ENCODE measurements around the gene B4GALT6.

B4GALT6 gene

DNA sequence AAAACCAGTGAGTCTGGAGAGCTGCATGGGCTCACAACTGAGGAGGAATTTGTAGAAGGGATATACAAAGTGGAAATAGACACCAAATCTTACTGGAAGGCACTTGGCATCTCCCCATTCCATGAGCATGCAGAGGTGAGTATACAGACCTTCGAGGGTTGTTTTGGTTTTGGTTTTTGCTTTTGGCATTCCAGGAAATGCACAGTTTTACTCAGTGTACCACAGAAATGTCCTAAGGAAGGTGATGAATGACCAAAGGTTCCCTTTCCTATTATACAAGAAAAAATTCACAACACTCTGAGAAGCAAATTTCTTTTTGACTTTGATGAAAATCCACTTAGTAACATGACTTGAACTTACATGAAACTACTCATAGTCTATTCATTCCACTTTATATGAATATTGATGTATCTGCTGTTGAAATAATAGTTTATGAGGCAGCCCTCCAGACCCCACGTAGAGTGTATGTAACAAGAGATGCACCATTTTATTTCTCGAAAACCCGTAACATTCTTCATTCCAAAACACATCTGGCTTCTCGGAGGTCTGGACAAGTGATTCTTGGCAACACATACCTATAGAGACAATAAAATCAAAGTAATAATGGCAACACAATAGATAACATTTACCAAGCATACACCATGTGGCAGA is 89.1 kb downstream of the B4GALT6 start:
- no peak for DNase-seq (ENCODE audit: low spot score)

DNA sequence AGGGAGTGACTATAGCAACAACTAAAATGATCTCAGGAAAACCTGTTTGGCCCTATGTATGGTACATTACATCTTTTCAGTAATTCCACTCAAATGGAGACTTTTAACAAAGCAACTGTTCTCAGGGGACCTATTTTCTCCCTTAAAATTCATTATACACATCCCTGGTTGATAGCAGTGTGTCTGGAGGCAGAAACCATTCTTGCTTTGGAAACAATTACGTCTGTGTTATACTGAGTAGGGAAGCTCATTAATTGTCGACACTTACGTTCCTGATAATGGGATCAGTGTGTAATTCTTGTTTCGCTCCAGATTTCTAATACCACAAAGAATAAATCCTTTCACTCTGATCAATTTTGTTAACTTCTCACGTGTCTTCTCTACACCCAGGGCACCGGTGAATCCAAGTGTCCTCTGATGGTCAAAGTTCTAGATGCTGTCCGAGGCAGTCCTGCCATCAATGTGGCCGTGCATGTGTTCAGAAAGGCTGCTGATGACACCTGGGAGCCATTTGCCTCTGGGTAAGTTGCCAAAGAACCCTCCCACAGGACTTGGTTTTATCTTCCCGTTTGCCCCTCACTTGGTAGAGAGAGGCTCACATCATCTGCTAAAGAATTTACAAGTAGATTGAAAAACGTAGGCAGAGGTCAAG is 91.7 kb downstream of the B4GALT6 start:
- no peak for DNase-seq (ENCODE audit: low spot score)

DNA sequence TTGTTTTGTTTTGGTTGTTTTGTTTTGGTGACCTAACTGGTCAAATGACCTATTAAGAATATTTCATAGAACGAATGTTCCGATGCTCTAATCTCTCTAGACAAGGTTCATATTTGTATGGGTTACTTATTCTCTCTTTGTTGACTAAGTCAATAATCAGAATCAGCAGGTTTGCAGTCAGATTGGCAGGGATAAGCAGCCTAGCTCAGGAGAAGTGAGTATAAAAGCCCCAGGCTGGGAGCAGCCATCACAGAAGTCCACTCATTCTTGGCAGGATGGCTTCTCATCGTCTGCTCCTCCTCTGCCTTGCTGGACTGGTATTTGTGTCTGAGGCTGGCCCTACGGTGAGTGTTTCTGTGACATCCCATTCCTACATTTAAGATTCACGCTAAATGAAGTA is 92.8 kb downstream of the B4GALT6 start, which contains the start of gene TTR:
Gene TTR (plus strand): TSS at position 250 of the 400 bp plus-strand sequence. CDS start 26 bp downstream, at position 276.
- no peak for DNase-seq (ENCODE audit: low spot score)

DNA sequence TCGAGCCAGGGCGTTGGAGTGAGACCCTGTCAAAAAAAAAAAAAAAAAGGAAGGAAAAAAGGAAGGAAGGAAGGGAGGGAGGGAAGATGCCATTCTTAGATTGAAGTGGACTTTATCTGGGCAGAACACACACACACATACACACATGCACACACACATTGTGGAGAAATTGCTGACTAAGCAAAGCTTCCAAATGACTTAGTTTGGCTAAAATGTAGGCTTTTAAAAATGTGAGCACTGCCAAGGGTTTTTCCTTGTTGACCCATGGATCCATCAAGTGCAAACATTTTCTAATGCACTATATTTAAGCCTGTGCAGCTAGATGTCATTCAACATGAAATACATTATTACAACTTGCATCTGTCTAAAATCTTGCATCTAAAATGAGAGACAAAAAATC is 93.3 kb downstream of the B4GALT6 start:
- no peak for DNase-seq (ENCODE audit: low spot score)

DNA sequence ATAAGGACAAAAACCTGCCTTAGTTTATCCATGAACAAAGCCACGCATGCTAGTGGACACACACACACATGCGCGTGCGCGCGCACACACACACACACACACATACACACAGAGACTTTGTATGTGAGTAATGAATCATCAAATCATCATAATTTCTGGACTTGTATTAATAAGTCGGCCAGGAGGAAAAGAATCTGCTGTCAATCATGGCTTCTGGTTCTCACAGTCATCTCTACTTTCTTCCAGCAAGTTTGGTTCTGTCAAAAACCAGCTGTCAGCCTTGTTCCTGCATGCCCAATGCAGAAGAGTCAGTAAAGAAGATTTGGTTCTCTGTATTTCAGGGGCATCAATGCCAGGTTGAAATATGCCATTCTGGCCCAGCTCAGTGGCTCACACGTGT is 93.8 kb downstream of the B4GALT6 start:
- DNase-seq (ENCODE audit: low spot score) = no peak

DNA sequence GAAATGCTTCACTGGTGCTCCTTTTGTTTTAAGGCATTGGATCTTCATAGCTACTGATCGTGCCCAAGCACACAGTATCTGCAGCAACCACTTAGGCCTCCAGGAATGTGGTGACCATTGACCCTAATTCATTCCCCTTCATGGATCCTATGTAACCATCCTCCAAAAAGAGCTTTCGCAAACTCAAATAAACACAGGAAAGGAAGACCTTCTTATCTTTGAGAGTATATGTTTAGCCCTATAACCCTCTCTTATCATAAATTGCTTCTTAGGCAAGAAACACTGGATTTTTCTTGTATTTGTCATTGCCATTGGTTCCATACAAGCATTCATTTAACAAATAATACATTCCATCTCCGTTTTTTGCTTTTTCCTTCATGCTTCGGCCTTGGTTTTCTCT is 96.9 kb downstream of the B4GALT6 start:
- no peak for DNase-seq (ENCODE audit: low spot score)

DNA sequence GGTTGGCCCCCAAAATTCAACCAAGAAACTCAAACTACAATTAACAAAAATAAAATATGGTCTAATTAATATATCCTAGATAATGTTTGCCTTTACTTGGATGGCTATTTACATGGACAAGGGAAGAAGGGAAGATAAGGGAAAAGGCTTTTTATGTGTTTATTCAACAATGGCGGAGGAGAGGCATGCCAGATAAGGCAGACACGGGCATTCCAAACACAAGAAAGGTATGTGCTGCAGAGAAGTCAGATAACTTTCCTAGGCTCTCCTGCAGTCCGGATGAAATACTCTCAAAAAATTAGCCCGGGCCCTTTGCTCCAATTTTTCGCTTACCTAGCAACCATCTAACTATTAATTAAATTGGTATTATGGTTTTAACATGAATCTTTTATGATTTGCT is 97.8 kb downstream of the B4GALT6 start:
- no peak for DNase-seq (ENCODE audit: low spot score)

DNA sequence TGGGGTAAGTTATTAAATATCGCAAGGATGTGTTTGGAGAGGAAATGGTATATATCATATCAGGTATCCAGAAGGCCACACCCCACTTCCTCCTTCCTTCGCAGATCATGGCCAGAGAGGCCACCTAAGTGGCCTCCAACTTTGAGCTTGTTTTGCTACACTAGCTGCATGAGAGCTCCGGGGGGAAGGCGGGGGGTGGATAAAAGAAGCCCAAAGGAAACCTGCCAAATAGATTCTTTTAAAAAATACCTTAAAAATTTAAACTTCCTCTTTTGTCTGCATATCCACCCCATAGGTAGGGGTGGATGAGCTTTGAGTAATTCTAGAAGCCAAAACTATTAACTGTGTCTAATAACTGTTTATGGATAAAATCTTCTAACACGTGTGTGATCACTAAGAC is 98.4 kb downstream of the B4GALT6 start:
- no peak for DNase-seq (ENCODE audit: low spot score)

DNA sequence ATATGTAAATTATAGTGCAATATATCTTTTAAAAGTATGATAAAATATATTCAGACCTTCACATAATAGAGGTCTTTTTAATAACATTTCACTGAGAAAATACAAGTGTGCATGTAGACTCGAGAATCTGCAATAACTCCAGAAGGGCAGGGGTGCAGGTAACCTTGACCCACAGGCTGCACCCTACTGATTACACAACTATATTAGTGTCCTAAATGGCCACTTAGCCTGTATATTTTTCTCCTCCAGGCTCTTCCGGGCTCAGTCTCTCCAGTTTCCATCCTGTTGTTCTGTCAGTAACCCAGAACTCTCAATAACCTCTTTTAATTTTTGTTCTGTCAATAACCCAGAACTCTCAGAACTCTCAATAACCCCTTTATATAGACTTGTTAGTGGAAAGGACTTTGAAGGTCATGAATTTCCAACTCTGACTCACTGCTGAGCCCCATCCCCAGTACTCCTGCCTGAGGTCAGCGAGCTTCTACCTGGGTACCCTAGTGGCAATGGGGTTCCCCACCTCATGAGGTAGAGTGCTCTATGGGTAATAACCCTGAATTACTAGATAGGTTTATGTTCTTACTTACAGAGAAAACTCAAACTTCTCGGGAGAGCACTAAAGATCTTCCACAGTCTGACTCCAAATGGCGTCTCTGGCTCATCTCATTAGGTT is 101.1 kb downstream of the B4GALT6 start:
- no peak for DNase-seq (ENCODE audit: low spot score)

DNA sequence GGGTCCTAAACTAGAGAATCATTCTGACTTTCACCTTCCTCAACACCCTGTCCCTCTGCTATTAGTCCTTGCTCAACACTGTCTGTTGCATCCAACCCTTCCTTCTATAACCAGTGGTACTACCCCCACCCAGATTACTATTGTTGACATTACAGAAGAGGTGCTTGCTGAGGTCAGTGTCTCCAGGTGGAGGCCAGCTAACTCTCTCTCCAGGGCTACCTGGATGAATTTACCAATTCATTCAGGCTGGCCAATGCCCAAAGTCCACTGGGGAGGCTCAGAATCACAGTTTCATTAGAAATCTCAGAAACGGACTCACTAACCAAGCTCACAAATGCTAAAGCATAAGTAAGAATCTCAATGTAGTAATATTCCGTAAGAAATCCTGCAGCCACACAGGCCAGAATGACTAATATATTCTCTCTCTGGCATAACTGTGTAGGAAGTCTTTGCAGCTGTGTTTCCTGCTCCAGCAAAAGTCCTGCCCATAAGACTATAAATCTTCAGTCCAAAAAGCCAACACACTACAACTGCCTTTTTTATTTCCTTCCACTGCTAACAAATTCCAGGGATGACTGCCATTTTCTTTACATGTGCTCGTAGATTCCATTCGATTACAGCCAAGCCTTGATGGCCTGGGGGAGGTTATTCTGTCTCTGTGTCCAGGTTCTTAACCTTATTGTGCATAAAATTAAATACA is 102.7 kb downstream of the B4GALT6 start:
- DNase-seq (ENCODE audit: low spot score) = no peak

DNA sequence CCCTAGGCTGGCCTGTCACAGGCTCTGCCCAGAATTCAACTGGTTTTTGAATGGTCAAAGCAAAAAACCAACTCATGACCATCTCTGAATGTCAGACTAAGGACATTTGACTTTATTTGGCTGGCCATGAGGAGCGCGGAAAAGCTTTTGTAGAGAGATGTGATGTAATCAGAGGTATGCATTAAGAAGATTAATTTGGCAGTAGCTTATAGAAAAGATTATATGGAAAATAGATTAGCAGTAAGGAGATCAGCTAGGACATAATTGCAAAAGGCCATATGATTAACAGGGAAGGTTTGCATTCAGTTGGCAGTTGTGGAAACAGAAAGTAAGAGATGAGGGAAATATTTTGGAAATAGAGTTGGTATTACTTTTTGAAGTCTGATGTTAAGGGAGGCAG is 105.0 kb downstream of the B4GALT6 start:
- DNase-seq (ENCODE audit: low spot score) = no peak

DNA sequence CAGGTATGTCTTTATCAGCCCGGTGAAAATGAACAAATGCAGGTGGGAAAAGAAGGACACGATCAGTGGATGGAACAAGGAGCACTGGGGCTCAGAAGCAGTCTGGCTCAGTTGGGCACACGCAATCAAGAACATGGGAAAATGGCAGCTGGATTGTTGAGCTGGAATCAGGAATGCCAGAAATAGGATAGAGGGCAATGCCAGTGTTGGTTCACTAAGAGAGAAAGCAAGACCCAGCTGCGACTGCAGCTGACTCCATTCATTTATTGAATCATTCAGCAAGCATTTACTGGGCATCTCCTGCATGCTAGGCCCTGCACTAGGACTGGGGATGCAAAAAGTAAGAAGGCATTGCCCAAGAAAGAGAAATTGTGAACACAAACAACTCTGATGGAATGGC is 106.3 kb downstream of the B4GALT6 start:
- DNase-seq (ENCODE audit: low spot score) = no peak

DNA sequence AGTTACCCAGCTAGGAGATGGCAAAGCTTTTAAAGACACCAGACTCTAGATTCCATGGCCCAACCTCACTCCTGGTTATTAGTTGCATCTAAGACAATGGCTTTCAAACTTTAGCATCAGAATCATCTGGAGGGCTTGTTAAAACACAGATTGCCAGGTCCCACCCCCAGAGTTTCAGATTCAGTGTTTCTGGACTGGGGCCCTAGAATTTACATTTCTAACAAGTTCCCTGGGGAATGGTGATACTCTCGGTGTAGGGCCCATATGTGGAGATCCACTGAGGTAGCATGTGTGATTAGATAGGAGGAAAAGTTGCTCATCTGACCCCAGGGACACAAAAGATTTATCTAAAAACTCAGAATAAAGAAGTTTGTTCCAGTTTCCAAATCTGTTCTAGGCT is 107.2 kb downstream of the B4GALT6 start:
- no peak for DNase-seq (ENCODE audit: low spot score)

DNA sequence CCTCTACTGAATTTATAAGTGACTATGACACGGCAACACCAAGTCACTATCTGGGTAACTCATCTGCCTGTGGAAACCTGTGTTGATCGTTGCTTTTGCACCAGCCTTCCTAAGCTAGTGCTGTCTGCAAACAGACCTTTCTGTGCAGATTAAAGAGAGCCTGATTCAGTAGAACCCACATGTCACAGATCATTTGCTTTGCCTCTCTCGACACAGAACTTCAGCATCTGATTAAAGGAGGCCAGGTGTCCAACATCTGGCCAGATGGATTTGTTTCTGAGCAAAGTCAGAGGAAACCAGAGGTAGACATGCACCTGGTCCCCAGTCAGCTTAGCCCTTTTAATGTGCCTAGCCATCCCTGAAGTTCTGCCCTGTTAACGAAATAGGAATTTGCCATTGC is 107.7 kb downstream of the B4GALT6 start:
- DNase-seq (ENCODE audit: low spot score) = no peak

DNA sequence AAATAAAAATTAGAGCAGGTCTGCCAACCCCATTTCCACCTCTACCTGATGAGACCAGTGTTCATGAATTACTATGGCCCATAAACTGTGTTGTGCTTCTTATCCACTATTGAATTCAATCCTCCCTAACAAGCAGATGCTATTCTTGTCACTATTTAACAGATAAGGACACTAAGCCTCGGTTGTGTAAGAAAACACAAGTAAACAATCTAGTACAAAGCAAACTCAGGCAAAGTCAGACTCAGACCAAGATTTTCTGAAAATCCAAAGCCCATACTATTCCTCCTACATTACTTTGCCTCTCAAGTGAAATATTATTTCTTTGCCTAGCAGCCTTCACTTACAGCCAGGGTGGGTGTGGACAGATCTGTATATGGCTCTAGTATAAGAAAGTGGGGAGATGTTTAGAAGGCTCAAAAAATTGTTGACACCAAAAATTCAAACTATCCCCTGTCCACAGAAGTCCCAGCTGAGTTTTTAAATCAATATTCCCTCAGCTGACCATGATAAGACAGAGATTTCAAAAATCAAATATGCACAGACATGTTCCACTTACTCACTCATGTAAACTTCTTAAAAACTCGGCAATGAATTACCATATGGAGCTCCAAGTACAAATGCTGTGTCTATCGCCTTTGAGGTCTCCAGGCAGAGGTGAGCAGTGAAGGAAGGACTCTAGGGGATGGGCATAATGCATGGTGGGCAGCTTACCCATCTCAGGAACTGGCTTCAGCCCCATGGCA is 108.7 kb downstream of the B4GALT6 start:
- no peak for DNase-seq (ENCODE audit: low spot score)

DNA sequence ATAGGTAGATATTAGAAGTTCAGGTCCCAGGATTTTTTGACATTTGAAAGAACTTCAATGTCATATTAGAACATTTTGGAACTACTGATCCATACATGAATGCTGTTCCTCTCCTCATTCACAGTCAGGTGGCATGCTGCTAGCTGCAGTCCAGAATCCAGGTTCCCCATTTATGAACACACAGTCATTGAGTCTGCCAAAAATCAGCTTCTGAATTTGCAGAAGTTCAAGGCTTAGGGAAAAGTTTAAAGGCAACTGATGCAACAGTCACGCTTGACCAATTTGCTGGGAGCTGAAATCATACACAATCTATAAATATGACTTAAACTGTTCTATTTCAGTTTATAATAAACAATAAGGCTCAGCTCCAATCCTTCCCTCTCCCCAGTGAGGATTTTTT is 110.0 kb downstream of the B4GALT6 start:
- no peak for DNase-seq (ENCODE audit: low spot score)

Measured in left forelimb (tissue), 1 donor.